Epithelial cell of proximal tubule (primary cell): ENCODE results near the gene BIN2. TPM values are rescaled to one million over a fixed set of nuclear protein-coding genes. Genes with fewer than 3 reads are reported as not detected.

Source experiments
- DNase-seq: peaks from one replicate; pipeline ENCODE4 v3.0.0-alpha.2; 2011; ENCODE audit warnings: low read depth
- H3K4me3 ChIP-seq: 2 replicates; pipeline ENCODE4 v1.5.1; 2011; ENCODE audit warnings: low read depth, mild to moderate bottlenecking, low read length
- CTCF ChIP-seq: conservative IDR thresholded peaks from 2 replicates; pipeline ENCODE4 v1.5.1; 2012; ENCODE audit warnings: low read depth, mild to moderate bottlenecking, low read length
- total RNA-seq: library from RNA; depleted of rRNA; stranded (reverse); fragments of >200 nt; gene quantifications from 2 replicates; pipeline ENCODE4 v1.2.3, GENCODE V29; 2015

The BIN2 gene
- total RNA-seq, 1 donor from 2014 or later, result not detected

- no peak for DNase-seq
- TF ChIP-seq CTCF, result no peak
Observed at GRCh38 chr12:51232642-51233041, 91.3 kb downstream of the BIN2 start.

More at GRCh38 chr12:51232642-51233041, 91.3 kb downstream of the BIN2 start:
- no peak overlapping the region for H3K4me3 ChIP-seq

Other genes starting within 250 kb of the BIN2 start
- 18.4 and 25.1 TPM in 2 replicates for gene CSRNP2, start 240.6 kb downstream of the BIN2 start, total RNA-seq
- gene TFCP2, start 151.0 kb downstream of the BIN2 start, total RNA-seq, result 9.2 and 12.5 TPM in 2 replicates
- 4.6 and 9.2 TPM in 2 replicates for gene POU6F1, start 106.1 kb downstream of the BIN2 start, total RNA-seq
- 196 and 198 TPM in 2 replicates for gene DAZAP2, start 85.3 kb downstream of the BIN2 start, total RNA-seq
- 29.3 and 42.2 TPM in 2 replicates for gene SMAGP, start 53.8 kb downstream of the BIN2 start, total RNA-seq
- gene CELA1, start 22.5 kb upstream of the BIN2 start, total RNA-seq, result not detected in 2 replicates
- 32.4 and 72.7 TPM in 2 replicates for gene GALNT6, start 67.2 kb upstream of the BIN2 start, total RNA-seq
- 0.86 and 1.1 TPM in 2 replicates for gene SLC4A8, start 100.7 kb upstream of the BIN2 start, total RNA-seq